GM23338 (cell line): Measurements from ENCODE around the gene AP1B1.

Source experiments
- EZH2phosphoT487 ChIP-seq: fragments of 200-600 bp; sonication (generic); IDR thresholded peaks from one replicate; pipeline ENCODE4 v1.8.1; 2018; ENCODE audit warnings: antibody characterized with exemption; ENCODE audit not compliant: unreplicated experiment
- POLR2AphosphoS5 ChIP-seq: IDR thresholded peaks from 2 replicates; pipeline ENCODE4 v1.6.1; 2016; ENCODE audit warnings: antibody characterized with exemption, low read depth
- TF ChIP-seq, protein P1 (sequence below), 2 experiments: fragments of 200-600 bp in 1 of 2; sonication (generic) in 1 of 2; conservative IDR thresholded peaks; 2 replicates each; pipeline versions ENCODE4 v1.5.1 to v1.6.1; 2016 to 2017; ENCODE audit warnings: antibody characterized with exemption in 2 of 2, low read depth in 2 of 2, mild to moderate bottlenecking in 2 of 2, moderate library complexity in 1 of 2

DNA sequence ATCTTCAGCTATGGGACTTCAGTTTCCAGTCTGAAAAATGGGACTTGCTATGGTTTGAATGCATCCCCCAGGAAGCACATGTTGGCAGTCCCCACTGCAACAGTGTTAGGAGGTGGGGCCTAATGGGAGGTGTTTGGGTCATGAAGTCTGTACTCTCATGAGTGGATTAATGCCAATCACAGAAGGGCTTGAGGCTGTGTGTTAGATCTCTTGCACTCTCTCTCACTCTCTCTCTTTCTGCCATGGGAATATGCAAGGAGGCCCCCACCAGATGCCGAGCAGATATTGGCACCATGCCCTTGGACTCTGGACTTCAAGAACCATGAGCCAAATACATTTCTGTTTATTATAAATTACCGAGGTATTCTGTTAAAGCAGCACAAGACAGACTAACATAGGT lies 7.8 kb upstream of the AP1B1 start:
- TF ChIP-seq POLR2AphosphoS5 (no peak), EZH2phosphoT487 (no peak)
- TF ChIP-seq, protein P1, sequence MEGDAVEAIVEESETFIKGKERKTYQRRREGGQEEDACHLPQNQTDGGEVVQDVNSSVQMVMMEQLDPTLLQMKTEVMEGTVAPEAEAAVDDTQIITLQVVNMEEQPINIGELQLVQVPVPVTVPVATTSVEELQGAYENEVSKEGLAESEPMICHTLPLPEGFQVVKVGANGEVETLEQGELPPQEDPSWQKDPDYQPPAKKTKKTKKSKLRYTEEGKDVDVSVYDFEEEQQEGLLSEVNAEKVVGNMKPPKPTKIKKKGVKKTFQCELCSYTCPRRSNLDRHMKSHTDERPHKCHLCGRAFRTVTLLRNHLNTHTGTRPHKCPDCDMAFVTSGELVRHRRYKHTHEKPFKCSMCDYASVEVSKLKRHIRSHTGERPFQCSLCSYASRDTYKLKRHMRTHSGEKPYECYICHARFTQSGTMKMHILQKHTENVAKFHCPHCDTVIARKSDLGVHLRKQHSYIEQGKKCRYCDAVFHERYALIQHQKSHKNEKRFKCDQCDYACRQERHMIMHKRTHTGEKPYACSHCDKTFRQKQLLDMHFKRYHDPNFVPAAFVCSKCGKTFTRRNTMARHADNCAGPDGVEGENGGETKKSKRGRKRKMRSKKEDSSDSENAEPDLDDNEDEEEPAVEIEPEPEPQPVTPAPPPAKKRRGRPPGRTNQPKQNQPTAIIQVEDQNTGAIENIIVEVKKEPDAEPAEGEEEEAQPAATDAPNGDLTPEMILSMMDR (conservative IDR thresholded peaks at IDR 0.05; ENCODE audit: low read depth in 2 of 2) = no peak
